Fibroblast of skin of back (primary cell): Measurements from ENCODE around the gene GNRHR. TPM values are rescaled to one million over a fixed set of nuclear protein-coding genes. Genes with fewer than 3 reads are reported as not detected.
"Not testable (repeated sequence)": the region's sequence is repeated elsewhere in the genome, so short reads cannot be mapped to it uniquely, and the experiment has no call there.

Experiments
- DNase-seq: peaks from one replicate; pipeline ENCODE4 v3.0.0-alpha.2; 2013
- polyA plus RNA-seq, 2 experiments: library from polyadenylated mRNA; unstranded; fragments of 120-200 nt; gene quantifications; one replicate each; pipeline ENCODE4 v1.2.1, GENCODE V29; 2013; ENCODE audit not compliant: insufficient read length in 2 of 2

The GNRHR gene
- 0.13 TPM for polyA plus RNA-seq (2013, experiment 1 of 2; ENCODE audit: insufficient read length)
- 0.06 TPM for polyA plus RNA-seq (2013, experiment 2 of 2; ENCODE audit: insufficient read length)

DNA sequence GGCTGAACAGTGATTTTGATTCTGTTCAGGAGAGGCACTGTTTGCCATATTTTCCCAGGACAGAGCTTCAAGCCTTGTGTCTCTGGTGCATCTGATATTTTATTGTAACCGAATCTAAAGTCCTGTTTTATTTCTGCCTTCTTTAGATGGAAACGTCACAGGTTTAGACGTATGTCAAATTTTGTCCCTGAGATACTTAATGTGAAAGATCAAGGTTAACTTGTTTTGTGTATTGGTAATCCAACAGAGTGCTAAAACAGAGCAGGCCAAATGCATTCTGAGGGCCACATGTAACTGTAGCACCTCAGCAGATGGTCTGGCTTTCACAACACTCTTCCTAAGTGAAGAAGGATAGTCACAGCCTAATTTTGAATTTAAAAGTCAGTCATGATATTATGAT is at the start of gene GNRHR:
Gene GNRHR (minus strand): TSS at position 101 of the 400 bp plus-strand sequence. CDS start 53 bp downstream, at position 48.
- no peak for DNase-seq

DNA sequence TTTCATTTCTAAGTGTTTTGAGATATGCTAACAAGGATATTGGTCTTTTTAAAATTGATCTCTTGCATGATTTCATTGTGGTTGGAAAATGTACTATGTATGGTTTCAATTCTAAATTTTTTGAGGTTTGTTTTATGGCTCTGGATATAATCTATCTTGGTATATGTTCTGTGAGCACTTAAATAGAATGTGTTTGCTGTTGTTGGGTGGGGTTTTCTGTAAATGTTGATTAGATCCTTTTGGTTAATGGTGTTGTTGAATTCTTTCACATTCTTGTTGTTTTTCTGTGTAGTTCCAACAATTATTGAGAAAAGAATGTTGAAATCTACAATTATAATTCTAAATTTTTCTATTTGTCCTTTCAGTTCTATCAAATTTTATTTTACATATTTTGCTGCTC is 42.6 kb upstream of the GNRHR start:
- no peak for DNase-seq

GRCh38 chr4:67790721-67791120 is 36.5 kb upstream of the GNRHR start:
- DNase-seq, result no peak

DNA sequence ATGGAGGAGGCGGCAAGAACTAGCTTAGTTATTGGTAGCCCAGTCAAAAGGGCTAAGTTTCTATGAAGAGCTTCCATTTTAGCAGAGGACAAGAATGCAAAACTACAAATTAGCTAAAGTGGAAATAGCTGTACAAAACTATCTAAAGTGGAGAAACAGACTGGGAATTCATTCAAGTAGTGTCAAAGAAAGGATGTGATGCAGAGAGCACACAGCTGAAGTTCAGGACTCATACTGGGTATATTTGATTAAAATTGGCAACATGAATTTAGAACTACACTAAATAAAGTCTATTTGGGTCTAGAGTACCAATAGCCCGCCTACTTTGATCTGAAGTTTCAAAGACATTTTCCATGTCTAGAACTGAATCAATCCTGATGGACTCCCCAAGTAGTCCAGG is 33.1 kb upstream of the GNRHR start:
- no peak for DNase-seq

DNA sequence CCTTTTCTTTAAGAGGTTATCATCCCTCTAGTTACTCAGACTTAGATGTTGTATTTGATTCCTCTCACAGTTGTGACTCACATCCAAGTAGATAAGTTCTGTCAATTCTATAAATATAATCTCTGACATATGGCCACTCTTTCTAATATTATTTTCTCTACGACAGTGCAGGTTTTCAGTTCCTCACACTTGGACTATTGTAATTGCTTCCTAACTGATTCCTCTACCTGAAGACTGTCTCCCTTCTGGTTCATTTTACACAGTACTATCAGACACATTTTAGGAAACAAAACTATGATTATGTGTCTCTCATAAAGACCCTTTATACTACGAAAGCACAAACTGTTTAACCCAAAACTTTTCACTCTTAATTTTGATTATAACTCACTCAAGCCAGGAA is 31.3 kb upstream of the GNRHR start:
- DNase-seq, result no peak

DNA sequence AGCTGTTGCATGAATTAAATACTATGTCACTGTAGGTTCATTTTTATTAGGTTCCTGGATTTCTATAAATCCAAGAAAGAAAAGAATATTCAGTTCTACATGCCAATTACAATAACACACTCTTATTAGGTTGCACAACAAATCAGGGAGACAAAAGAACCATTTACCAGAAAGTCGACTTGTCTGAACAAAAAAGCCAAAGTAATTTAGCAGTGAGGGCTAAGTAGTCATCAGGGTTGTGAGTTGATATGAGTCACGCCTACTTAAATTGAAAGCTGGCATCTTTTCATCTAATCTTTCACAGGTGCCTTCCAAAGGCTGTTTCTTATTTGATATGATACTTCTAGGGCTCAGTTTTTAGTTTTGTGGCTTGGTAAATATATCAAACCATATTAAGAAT is 25.4 kb upstream of the GNRHR start:
- no peak for DNase-seq

GRCh38 chr4:67776746-67777145 is 22.6 kb upstream of the GNRHR start:
- no peak for DNase-seq

DNA sequence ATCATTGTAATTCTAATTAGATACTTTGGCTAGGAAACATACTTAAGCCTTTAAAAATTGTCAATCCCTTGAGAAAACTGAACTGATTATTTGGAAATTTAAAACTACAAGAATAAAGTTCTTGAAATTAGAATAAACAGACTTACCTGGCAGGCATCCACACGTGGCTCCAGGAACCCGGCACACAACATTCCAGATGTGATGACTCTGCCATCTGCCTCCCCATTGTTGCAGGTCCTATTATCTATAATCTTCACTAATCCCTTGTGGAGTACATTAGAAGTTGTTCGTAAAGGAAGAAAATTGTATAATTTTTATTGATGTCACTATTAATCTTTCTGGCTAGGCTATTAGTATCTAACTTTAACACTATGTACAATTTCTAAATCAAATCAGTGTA is 16.2 kb upstream of the GNRHR start:
- DNase-seq, result no peak

DNA sequence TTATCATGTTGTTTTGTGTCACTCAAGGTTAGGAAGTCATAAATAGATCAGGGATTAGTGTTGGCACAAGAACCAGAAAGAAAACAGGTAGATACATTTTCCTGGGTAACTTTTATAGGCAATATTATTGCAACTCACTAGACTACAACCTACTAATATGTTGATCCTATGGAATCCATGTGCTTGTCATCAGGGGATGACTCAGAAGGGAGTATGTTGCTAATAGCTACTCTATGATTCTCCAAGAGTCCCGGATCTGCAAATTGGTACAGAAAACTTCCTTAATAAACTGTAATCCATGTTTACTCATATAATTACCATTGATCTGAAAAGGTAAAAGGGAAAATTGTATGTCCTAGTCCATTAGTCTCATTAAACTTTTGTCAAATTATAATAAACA is 11.7 kb upstream of the GNRHR start:
- DNase-seq, result peak; percentile 39

DNA sequence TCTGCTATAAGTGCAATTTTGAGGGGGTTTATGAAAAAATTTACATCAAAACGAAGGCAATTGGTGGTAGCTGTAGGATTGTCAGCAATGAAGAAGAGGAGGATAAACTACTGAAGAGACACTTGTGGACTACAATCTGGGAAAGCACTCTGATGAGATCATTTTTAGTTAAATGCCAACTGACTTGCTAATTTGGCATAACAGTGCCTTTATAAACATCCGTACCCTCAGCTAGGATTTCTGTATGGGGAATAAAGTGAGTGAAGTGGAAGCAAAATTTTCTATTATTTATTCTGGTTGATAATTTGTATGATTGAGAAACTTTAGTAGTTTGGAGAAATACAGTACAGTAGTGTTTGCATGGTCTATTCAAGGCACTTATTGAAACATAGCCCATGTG is 11.2 kb upstream of the GNRHR start:
- DNase-seq, result no peak

- DNase-seq, result no peak
These were observed 10.0 kb upstream of the GNRHR start for GRCh38 chr4:67764183-67764582.

DNA sequence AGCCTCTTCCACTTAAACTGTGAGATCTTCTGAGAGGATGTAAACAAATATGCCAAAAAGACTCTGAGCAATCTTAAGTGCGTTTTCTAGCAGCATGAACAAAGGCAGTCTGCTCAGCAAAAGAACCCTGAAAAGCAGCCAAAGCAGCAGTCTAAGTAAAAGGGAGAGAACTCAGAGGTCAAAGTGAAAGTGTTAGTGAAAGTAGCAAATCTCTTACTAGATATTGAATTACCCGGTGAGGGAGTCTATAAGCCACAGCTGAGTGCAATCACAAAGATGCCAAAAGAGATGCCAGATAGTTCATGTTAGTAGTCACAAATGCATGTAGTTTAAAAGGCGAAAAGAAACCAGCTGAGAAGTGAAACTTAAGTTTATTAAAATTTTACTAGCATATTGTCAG is 7.9 kb upstream of the GNRHR start:
- DNase-seq, result no peak

DNA sequence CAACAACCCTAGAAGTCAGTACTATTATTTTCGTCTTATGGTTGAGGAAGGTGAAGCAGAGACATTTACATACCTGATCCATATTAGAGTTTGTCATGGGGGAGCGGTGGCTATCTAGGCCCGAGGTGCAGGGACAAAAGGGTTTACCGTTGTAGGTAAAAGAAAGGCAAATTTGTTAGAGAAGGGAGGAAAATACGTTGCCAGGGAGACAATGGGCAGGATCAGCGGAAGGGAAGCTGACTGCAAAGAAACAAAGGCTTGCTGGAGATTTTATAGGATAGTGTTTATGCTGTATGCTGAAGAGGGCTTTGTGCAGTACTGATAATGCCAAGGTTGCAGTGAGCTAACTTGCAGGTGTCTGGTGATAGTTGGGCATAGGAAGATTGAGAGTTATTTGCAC is 2.8 kb upstream of the GNRHR start:
- DNase-seq, result not testable (repeated sequence)

DNA sequence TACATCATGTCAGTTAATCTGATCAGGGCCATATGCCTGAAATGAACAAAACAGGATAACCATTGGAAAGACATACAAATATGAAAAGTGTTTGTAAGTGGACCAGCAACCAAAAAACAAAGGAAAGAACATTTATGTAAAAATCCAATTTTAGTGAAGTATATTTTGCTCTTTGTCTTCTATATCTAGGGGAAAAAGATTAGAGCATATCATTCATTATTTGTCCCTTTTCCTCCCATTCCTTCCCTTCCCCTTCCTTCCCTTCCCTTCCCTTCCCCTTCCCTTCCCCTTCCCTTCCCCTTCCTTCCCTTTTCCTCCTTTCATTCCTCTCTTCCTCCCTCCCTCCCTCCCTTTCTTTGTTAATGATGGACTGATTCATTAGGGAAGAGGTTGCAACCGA is 1.8 kb upstream of the GNRHR start:
- no peak for DNase-seq

- DNase-seq, result peak; percentile 12
These were observed 2.9 kb downstream of the GNRHR start for GRCh38 chr4:67751260-67751659.

DNA sequence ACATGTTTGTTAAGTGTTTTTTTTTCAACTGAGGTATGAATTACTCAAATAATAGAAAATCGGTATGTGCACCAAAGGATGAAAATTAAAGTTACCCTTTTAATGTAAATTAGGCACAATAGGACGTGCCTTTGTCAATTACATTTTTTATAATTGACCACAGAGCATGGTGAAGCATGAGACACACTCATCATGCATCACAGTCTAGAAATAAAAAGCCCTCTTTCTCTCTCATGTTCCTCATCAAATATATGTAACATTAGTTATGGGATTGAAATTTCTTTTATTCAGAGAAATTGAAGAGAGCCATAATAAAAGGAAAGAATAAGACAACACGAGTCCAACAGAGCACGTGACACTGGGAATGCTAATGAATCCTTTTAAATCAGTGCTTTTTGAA is 3.5 kb downstream of the GNRHR start:
- DNase-seq, result no peak

- no peak for DNase-seq
These were observed 4.9 kb downstream of the GNRHR start for GRCh38 chr4:67749286-67749685.

- peak; percentile 49 for DNase-seq
These were observed 7.2 kb downstream of the GNRHR start for GRCh38 chr4:67746797-67747495.

DNA sequence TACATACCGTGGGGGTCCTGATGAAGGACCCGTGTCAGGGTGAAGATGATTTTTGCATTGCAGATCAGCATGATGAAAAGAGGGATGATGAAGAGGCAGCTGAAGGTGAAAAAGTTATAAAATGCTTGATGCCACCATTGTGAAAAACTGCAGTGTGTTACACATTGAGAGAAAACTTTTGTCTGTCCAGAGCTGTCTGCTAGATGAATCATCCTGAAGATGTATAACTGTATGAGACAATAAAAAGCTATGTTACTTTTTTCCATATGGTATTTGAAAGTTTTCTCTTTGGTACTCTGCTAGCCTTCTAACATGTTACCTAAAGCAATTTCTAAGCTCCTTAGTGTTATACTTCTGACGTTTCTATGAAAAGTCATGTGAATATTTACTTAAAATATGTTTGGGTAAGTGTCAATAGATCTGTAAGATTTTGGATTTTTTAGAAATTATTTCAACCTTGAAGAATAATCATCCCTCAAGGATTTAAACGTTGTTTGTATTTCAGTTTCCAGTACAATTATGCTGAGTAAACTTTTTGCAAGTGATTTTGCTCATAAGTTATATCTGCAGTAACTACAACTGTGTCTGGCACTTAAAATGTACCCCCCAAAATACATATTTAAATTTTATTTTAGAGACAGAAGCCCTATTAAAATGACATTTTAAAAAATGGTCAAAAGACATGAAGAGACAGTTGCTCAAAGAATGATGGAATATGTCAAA is 9.5 kb downstream of the GNRHR start:
- DNase-seq, result peak; percentile 58

GRCh38 chr4:67743194-67743593 is 11.0 kb downstream of the GNRHR start:
- DNase-seq, result no peak

GRCh38 chr4:67736262-67736661 is 17.9 kb downstream of the GNRHR start:
- no peak for DNase-seq

DNA sequence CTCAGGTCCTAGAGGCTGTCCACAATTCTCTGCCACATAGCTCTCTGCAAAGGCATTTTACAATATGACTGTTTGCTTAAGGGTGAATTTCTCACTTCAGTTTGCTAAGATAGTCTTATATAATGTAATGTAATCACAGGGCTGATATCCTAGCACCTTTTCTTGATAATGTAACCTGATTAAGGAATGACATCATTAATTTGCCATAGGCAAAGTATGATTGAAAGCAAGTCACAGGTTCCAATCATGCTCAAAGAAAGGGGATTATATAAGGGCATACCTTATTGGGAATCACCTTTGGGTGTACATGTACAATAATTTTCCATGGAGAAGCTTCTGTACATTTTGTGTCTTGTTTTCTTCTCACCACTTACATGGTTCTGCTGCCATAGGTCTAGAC is 18.9 kb downstream of the GNRHR start:
- no peak for DNase-seq

DNA sequence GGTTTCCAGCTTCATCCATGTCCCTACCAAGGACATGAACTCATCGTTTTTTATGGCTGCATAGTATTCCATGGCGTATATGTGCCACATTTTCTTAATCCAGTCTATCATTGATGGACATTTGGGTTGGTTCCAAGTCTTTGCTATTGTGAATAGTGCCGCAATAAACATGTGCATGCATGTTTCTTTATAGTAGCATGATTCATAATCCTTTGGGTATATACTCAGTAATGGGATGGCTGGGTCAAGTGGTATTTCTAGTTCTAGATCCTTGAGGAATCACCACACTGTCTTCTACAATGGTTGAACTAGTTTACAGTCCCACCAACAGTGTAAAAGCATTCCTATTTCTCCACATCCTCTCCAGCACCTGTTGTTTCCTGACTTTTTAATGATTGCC is 23.7 kb downstream of the GNRHR start:
- not testable (repeated sequence) for DNase-seq
